Memory B cell (primary cell): Measurements from ENCODE around the gene TAOK2.
"Not testable (repeated sequence)": the region's sequence is repeated elsewhere in the genome, so short reads cannot be mapped to it uniquely, and the experiment has no call there.

ENCODE experiments used
- ATAC-seq: fragments of 150-1000 bp; cut with Tn5 transposase; 2 replicates; pipeline ENCODE4 v1.10.0; 2021; ENCODE audit warnings: low read depth, mild to moderate bottlenecking, moderate library complexity
- DNase-seq, 2 donors: peaks; one replicate each; pipeline ENCODE4 v3.0.0; 2022; ENCODE audit warnings: low spot score in 2 of 2
- H3K27ac Mint-ChIP-seq: one replicate; pipeline ENCODE4 v1.8.0; 2022; ENCODE audit warnings: mild to moderate bottlenecking, moderate library complexity, mixed read lengths
- H3K27me3 Mint-ChIP-seq: one replicate; pipeline ENCODE4 v1.8.0; 2022; ENCODE audit warnings: mixed read lengths
- H3K36me3 Mint-ChIP-seq: one replicate; pipeline ENCODE4 v1.8.0; 2022; ENCODE audit warnings: mild to moderate bottlenecking, mixed read lengths
- H3K4me1 Mint-ChIP-seq: one replicate; pipeline ENCODE4 v1.8.0; 2022; ENCODE audit warnings: mixed read lengths
- H3K4me3 Mint-ChIP-seq: one replicate; pipeline ENCODE4 v1.8.0; 2022; ENCODE audit warnings: mild to moderate bottlenecking, moderate library complexity, mixed read lengths
- H3K9me3 Mint-ChIP-seq: one replicate; pipeline ENCODE4 v1.8.0; 2022; ENCODE audit warnings: mixed read lengths

The TAOK2 gene

DNA sequence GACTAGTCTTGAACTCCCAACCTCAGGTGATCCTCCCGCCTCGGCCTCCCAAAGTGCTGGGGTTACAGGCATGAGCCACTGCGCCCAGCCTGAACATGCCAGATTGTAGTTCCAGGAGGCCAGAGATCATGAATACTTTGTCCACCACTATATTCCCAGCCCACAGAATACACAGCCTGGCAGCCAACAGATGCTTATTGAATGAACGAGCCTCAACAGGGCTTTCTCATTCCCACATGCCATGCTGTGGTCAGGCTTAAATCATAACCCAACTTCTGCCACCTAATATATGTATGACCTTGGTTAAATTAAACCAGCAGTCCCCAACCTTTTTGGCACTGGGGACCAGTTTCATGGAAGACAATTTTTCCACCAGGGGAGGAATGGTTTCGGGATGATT is 14.9 kb upstream of the TAOK2 start:
- DNase-seq (no peak), ATAC-seq (no peak)
- H3K4me3 Mint-ChIP-seq = no peak overlapping the region
- H3K27me3 Mint-ChIP-seq = no peaks in the 10 kb centered on the region
- H3K36me3 Mint-ChIP-seq = no peaks in the 10 kb centered on the region
- no peaks in the 10 kb centered on the region for H3K9me3 Mint-ChIP-seq
- H3K27ac Mint-ChIP-seq = no peak overlapping the region
- peaks cover 14% of the 10 kb centered on the region for H3K4me1 Mint-ChIP-seq

DNA sequence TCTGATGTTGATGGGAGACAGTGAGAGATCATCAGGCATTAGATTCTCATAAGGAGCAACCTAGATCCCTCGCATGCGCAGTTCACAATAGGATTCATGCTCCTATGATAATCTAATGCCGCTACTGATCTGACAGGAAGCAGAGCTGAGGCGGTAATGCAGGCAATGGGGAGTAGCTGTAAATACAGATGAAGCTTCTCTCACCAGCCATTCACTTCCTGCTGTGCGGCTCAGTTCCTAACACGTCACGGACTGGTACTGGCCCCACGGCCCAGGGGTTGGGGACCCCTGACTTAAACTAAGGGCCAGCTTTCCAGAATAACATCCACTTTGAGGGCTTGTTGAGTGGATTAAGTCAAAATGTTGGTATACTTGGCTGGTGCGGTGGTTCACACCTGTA is 14.4 kb upstream of the TAOK2 start:
- Mint-ChIP-seq H3K4me3 (no peak overlapping the region), H3K4me1 (peaks cover 14% of the 10 kb centered on the region), H3K27ac (no peak overlapping the region), H3K9me3 (no peaks in the 10 kb centered on the region), H3K36me3 (no peaks in the 10 kb centered on the region), H3K27me3 (no peaks in the 10 kb centered on the region)
- DNase-seq (no peak), ATAC-seq (no peak)

DNA sequence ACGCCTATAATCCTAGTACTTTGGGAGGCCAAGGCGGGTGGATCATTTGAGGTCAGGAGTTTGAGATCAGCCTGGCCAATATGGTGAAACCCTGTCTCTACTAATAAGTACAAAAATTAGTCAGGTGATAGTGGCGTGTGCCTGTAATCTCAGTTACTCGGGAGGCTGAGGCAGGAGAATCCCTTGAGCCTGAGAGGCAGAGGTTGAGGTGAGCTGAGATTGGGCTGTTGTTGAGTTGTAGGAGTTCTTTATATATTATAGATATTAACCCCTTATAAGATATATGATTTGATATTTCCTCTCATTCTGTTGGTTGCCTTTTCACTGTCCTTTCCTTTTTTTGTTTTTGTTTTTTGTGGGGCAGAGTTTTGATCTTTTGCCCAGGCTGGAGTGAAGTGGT is 13.8 kb upstream of the TAOK2 start:
- not testable (repeated sequence) for DNase-seq, ATAC-seq, H3K36me3 Mint-ChIP-seq, H3K4me3 Mint-ChIP-seq, H3K9me3 Mint-ChIP-seq, H3K27ac Mint-ChIP-seq, H3K27me3 Mint-ChIP-seq
- H3K4me1 Mint-ChIP-seq = peaks cover 14% of the 10 kb centered on the region

DNA sequence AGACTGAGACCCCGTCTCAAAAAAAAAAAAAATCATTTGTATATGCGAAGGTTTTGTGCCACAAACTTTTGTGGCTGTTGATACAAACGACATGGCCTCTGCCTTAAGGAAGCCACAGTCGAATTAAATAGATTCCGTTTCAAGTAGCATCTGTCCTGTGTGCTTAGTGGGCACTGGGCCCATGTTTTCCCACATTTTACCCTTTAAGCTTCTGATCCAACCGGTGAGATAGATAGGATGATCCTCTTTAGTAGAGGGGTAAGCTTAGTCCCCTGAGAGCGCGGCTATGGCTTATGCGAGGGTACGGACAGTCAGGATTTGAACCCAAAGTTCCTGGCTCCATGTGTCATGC is 12.6 kb upstream of the TAOK2 start:
- Mint-ChIP-seq H3K4me3 (peak overlapping the region; percentile 90), H3K4me1 (peaks cover 14% of the 10 kb centered on the region), H3K27ac (peak overlapping the region; percentile 88), H3K9me3 (no peaks in the 10 kb centered on the region), H3K36me3 (no peaks in the 10 kb centered on the region), H3K27me3 (no peaks in the 10 kb centered on the region)
- no peak for ATAC-seq
- DNase-seq = no peak

DNA sequence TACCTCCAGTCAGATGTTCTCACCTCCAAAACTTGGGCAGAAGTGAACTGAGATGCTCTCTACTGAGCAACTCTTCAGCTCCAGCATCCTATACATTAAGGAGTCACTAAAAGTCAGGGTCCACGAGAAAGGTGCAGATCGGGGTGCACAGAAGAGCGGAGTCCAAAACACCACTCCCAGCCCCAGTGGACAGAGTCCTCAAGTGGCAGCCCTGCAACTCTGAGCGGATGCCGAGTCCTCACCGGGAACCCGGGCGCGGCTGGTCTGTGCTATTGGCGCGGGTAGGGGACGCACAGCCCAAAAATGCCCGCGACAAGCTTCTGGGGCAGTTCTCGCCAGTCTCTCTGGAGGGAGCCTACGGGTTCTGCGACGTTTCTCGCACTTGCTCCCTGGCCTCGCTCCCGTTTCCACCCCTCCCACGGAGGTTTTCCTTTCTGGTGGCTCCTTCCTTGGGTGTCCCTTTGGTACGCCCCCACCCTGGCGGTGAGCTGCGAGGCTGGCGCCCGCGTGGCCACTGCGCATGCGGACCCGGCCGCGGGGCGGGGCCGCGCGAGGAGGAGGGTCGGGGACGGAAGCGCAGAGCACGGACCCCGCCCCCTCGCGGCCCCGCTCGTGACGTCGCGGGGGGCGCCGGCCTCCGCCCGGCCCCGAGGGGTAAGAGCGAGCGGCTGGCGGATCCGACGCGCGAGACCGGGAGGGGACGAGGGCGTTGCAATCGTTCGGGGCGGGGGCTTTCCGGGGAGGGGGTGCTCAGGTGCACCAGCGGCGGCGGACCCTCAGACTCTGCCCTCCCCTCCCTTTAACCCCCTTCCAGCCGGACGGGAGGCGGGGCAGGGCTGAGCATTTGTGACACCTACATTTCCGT is 12.0 kb upstream of the TAOK2 start, which contains the start of gene TMEM219:
TSS of gene TMEM219 (plus strand) at position 601 of the 865 bp plus-strand sequence. CDS start 1,065 bp downstream, outside the sequence.
- H3K9me3 Mint-ChIP-seq = no peaks in the 10 kb centered on the region
- peak within 1 kb of the TSS; percentile 90 for H3K4me3 Mint-ChIP-seq
- DNase-seq (peak; percentile 96 to 98), ATAC-seq (peak; percentile 84)
- H3K27me3 Mint-ChIP-seq = no peaks in the 10 kb centered on the region
- H3K4me1 Mint-ChIP-seq = peaks cover 14% of the 10 kb centered on the region
- H3K36me3 Mint-ChIP-seq = no peaks in the 10 kb centered on the region
- H3K27ac Mint-ChIP-seq = peak within 1 kb of the TSS; percentile 88

DNA sequence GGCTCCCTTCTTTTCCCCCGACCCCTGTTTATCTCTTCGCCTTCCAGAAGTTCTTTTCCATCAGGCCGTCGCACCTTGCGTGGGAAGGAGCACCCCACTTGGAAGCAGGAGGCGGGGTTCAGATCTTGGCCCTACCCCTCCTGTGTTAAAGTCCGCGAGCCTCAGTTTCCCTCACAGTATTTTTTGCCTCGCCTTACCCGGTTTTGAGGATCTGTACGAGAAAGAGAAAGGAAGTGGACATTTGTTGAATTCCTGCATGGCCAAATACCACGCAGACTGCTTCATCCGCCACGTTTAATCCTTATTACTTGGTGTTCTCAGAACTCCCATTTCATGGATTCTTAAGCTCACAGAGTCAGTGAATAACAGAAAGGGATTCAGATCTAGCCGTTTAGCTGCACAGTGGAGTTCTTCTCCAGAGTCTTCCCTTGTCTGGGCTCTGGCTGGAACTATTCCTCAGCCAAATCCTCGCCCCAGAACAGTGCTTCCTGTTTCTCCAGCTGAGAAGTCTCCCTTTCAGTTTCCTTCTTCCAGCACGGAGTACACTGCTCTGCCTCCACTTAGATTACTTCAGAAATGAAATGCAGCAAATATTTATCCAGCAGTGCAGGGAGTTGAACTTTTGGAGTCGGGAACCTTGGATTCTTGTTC is 11.2 kb upstream of the TAOK2 start:
- Mint-ChIP-seq H3K4me1 (peaks cover 14% of the 10 kb centered on the region), H3K36me3 (no peaks in the 10 kb centered on the region), H3K4me3 (peak overlapping the region; percentile 90), H3K27me3 (no peaks in the 10 kb centered on the region), H3K27ac (peak overlapping the region; percentile 88), H3K9me3 (no peaks in the 10 kb centered on the region)
- DNase-seq (no peak), ATAC-seq (no peak)

DNA sequence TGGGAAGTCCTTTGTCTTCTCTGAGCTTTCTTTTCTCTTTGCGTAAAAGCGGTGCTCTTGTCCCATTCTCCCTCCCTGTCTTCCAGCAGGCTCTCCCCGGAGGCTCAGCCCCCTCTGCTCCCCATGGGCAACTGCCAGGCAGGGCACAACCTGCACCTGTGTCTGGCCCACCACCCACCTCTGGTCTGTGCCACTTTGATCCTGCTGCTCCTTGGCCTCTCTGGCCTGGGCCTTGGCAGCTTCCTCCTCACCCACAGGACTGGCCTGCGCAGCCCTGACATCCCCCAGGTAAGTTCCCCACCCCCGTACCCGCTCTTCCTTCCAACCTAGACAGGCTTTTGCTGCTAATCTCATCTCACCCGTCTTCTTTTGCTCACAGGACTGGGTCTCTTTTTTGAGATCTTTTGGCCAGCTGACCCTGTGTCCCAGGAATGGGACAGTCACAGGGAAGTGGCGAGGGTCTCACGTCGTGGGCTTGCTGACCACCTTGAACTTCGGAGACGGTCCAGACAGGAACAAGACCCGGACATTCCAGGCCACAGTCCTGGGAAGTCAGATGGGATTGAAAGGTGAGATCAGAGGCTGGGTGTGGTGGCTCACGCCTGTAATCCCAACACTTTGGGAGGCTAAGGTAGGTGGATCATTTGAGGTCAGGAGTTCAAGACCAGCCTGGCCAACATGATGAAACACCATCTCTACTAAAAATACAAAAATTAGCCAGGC is 10.5 kb upstream of the TAOK2 start:
- Mint-ChIP-seq H3K4me3 (peak overlapping the region; percentile 90), H3K27ac (peak overlapping the region; percentile 88), H3K27me3 (no peaks in the 10 kb centered on the region), H3K36me3 (no peaks in the 10 kb centered on the region), H3K9me3 (no peaks in the 10 kb centered on the region), H3K4me1 (peaks cover 14% of the 10 kb centered on the region)
- DNase-seq (no peak), ATAC-seq (no peak)

DNA sequence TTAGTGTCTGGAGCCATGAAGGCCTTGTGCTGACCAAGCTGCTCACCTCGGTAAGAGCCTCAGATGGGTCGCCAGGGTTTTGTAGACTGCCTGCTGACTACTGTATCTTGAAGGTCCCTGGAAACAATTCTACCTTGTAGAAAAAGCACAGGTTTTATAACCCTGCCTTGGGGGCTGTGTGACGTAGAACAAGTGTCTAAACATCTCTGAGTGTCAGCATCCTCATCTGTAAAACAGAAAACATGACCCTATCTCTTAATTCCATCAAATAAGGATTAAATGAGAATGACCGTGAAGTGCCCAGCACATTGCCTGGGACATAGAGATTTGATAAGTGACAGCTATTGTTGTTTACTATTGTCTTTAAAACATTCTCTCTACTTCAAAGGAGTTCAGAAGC is 5.5 kb upstream of the TAOK2 start:
- peaks cover 11% of the 10 kb centered on the region for H3K4me1 Mint-ChIP-seq
- peaks cover 9% of the 10 kb centered on the region for H3K36me3 Mint-ChIP-seq
- no peak overlapping the region for H3K27ac Mint-ChIP-seq
- ATAC-seq (no peak), DNase-seq (no peak)
- H3K4me3 Mint-ChIP-seq = no peak overlapping the region
- H3K27me3 Mint-ChIP-seq = no peaks in the 10 kb centered on the region
- no peaks in the 10 kb centered on the region for H3K9me3 Mint-ChIP-seq

DNA sequence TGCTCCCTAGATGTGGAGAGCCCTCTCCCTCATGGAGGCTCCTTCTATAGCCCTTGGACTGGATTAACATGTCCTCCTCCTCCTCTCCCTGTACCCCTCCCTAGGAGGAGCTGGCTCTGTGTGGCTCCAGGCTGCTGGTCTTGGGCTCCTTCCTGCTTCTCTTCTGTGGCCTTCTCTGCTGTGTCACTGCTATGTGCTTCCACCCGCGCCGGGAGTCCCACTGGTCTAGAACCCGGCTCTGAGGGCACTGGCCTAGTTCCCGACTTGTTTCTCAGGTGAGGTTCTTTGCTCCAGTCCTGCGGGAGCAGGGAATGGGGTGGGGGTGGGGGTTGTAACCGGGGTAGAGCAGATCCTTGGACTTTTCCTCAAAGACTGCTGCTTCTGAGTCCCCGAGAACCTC is 2.4 kb upstream of the TAOK2 start:
- H3K27me3 Mint-ChIP-seq = no peaks in the 10 kb centered on the region
- H3K9me3 Mint-ChIP-seq = no peaks in the 10 kb centered on the region
- H3K36me3 Mint-ChIP-seq = peaks cover 9% of the 10 kb centered on the region
- H3K27ac Mint-ChIP-seq = no peak overlapping the region
- DNase-seq = no peak
- no peak for ATAC-seq
- peaks cover 28% of the 10 kb centered on the region for H3K4me1 Mint-ChIP-seq
- H3K4me3 Mint-ChIP-seq = no peak overlapping the region

DNA sequence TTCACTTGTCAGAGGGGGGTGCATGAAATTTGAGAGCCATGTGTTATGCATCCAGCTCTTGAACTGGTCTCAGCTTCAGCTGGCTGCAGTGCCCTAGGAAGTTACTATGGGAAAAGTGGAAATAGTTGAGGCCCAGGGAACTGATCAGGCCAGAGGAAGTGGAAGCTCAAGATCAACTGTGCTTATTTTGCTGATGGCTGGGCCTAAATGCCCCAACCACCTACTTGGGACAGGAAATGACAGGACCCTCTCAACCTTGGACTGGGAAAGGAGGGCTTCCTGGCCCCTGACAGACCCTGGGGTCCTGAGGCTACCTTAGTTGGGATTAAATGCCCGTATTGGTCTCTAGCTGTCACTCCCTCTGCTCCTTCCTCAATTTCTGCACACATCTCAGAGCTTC is 1.2 kb upstream of the TAOK2 start:
- Mint-ChIP-seq H3K36me3 (peaks cover 9% of the 10 kb centered on the region), H3K4me3 (peak overlapping the region; percentile 100), H3K27ac (peak overlapping the region; percentile 14), H3K4me1 (peaks cover 28% of the 10 kb centered on the region), H3K9me3 (no peaks in the 10 kb centered on the region), H3K27me3 (no peaks in the 10 kb centered on the region)
- no peak for ATAC-seq
- DNase-seq = no peak

DNA sequence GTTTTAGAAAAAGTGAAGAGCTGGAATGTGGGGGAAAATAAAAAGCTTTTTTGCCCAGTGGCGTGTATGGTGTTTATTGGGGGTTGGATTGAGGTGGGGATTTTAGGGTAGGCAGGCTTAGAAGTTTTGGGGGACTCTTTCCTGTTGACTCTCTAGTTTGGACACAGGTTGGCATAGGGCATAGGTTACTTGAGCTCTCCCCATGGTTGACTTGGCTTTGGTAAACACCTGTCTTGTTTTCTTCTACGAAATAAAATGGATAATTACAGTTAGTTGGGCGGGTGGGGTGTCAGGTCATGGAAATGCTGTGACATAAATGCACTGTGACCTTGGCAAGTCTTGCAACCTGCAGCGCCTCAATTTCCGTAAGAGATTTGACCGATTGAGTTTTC is 680 bp upstream of the TAOK2 start:
- DNase-seq = no peak
- no peaks in the 10 kb centered on the region for H3K27me3 Mint-ChIP-seq
- no peaks in the 10 kb centered on the region for H3K9me3 Mint-ChIP-seq
- peaks cover 28% of the 10 kb centered on the region for H3K4me1 Mint-ChIP-seq
- peaks cover 9% of the 10 kb centered on the region for H3K36me3 Mint-ChIP-seq
- peak overlapping the region; percentile 100 for H3K4me3 Mint-ChIP-seq
- H3K27ac Mint-ChIP-seq = peak overlapping the region; percentile 97
- no peak for ATAC-seq

DNA sequence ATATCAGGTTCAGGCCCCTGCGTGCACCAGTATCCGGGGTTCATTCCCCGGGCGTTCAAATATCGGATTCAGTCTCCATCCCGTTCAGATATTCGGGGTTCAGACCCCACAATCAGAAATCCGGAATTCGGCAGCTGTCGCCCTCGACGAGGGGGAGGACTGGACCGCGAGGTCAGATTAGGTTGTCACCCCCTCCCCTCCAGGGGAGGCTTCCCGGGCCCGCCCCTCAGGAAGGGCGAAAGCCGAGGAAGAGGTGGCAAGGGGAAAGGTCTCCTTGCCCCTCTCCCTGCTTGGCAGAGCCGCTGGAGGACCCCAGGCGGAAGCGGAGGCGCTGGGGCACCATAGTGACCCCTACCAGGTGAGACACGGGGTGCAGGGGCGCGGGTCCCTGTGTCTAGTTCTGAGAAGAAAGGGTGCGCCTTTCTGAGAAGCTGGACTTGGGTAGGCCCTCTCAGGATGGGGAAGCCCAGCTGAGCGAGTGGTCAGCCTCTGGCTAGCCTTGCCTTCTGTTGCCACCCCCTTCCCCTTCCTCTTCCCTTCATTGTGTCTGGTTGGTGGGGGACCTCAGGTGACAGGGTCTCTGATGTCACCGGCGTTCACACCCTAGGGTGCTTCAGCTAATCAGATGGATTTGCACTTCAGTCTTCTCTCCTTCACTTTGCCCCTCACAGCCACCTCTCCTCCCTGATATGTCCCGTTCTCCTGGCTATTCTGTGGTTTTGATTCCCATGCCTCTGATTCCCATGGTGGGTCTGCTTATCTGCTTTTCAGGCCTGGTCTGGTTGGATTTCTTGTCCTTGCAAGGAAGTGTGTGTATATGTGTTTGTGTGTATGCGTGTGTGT is 844 bp downstream of the TAOK2 start:
- no peaks in the 10 kb centered on the region for H3K27me3 Mint-ChIP-seq
- DNase-seq (no peak), ATAC-seq (no peak)
- H3K9me3 Mint-ChIP-seq = no peaks in the 10 kb centered on the region
- H3K27ac Mint-ChIP-seq = peak overlapping the region; percentile 97
- peak overlapping the region; percentile 100 for H3K4me3 Mint-ChIP-seq
- H3K4me1 Mint-ChIP-seq = peaks cover 25% of the 10 kb centered on the region
- H3K36me3 Mint-ChIP-seq = peaks cover 12% of the 10 kb centered on the region

DNA sequence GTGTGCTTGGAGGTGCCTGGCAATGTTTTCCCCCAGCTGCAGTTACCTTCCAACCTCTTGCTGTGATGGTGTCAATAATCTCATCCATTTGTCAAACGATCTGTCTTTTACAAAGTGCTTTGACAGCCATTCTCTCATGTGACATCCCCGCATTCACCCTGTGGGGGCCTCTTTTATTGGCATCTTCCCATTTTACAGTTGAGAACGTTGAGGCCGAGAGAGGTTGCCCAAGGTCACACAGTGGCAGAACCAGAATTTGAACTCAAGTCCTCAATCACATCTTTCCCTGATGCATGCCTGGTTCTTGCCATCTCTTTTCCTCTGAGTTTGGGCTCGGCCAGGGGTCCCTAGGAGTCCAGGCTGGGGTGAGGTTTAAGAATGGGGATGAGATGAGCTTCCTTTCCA is 1.5 kb downstream of the TAOK2 start:
- DNase-seq = no peak
- Mint-ChIP-seq H3K4me3 (peak overlapping the region; percentile 100), H3K9me3 (no peaks in the 10 kb centered on the region), H3K4me1 (peaks cover 25% of the 10 kb centered on the region), H3K27ac (peak overlapping the region; percentile 83), H3K27me3 (no peaks in the 10 kb centered on the region), H3K36me3 (peaks cover 14% of the 10 kb centered on the region)
- no peak for ATAC-seq
